ENCODE measurements around the gene OTOP2. TPM values are rescaled to one million over a fixed set of nuclear protein-coding genes. Genes with fewer than 3 reads are reported as not detected.

OTOP2 gene
- total and polyA plus RNA-seq, 4 donors, result not detected

GRCh38 chr17:74921026-74921681, 2.9 kb upstream of the OTOP2 start:
- peak in 2 of 3 donors; percentile 14 to 25 for DNase-seq
- no peaks in the 10 kb centered on the region for H3K36me3 ChIP-seq (ENCODE audit: control insufficient read depth in 4 of 4, insufficient read depth in 4 of 4, low read length in 4 of 4)
- 49 to 76% methylated on average over 19 of the region's 19 CpGs for WGBS, 2 donors
- no peak overlapping the region for H3K9ac ChIP-seq (ENCODE audit: insufficient read depth in 1 of 2, low read length in 2 of 2)
- ATAC-seq (ENCODE audit: insufficient read depth, low FRiP score), result no peak
- no peak overlapping the region for H3K27ac ChIP-seq (ENCODE audit: low read depth in 1 of 2, low read length in 1 of 2)
- H3K4me1 ChIP-seq (ENCODE audit: control insufficient read depth in 5 of 5, insufficient read depth in 5 of 5, low read length in 5 of 5), result peaks cover 0 to 16% (median 3%) of the 10 kb centered on the region in 5 donors
- H3K27me3 ChIP-seq (ENCODE audit: control insufficient read depth in 3 of 3, insufficient read depth in 3 of 3, low read length in 2 of 3), result peaks cover 0 to 44% (median 44%) of the 10 kb centered on the region in 3 donors
- H3K9me3 ChIP-seq (ENCODE audit: control insufficient read depth in 4 of 4, insufficient read depth in 3 of 4, low read length in 3 of 4), result no peaks in the 10 kb centered on the region
- TF ChIP-seq CTCF (IDR thresholded peaks at IDR 0.05; ENCODE audit: control extremely low read depth, extremely low read depth), result no peak
- no peak overlapping the region for H3K4me3 ChIP-seq

GRCh38 chr17:74921769-74922168, 2.3 kb upstream of the OTOP2 start:
- H3K4me1 ChIP-seq (ENCODE audit: control insufficient read depth in 5 of 5, insufficient read depth in 5 of 5, low read length in 5 of 5), result peaks cover 0 to 16% (median 3%) of the 10 kb centered on the region in 5 donors
- no peak overlapping the region for H3K4me3 ChIP-seq
- ATAC-seq (ENCODE audit: insufficient read depth, low FRiP score) (no peak), DNase-seq (no peak)
- H3K36me3 ChIP-seq (ENCODE audit: control insufficient read depth in 4 of 4, insufficient read depth in 4 of 4, low read length in 4 of 4), result no peaks in the 10 kb centered on the region
- H3K9me3 ChIP-seq (ENCODE audit: control insufficient read depth in 4 of 4, insufficient read depth in 3 of 4, low read length in 3 of 4), result no peaks in the 10 kb centered on the region
- no peak overlapping the region for H3K9ac ChIP-seq (ENCODE audit: insufficient read depth in 1 of 2, low read length in 2 of 2)
- TF ChIP-seq CTCF (IDR thresholded peaks at IDR 0.05; ENCODE audit: control extremely low read depth, extremely low read depth), result no peak
- 98 to 100% methylated on average over 2 of the region's 2 CpGs for WGBS, 2 donors
- H3K27ac ChIP-seq (ENCODE audit: low read depth in 1 of 2, low read length in 1 of 2), result no peak overlapping the region
- peaks cover 0 to 50% (median 47%) of the 10 kb centered on the region in 3 donors for H3K27me3 ChIP-seq (ENCODE audit: control insufficient read depth in 3 of 3, insufficient read depth in 3 of 3, low read length in 2 of 3)

GRCh38 chr17:74922172-74922571, 1.9 kb upstream of the OTOP2 start:
- Histone ChIP-seq H3K27me3 (ENCODE audit: control insufficient read depth in 3 of 3, insufficient read depth in 3 of 3, low read length in 2 of 3) (peaks cover 0 to 54% (median 51%) of the 10 kb centered on the region in 3 donors), H3K36me3 (ENCODE audit: control insufficient read depth in 4 of 4, insufficient read depth in 4 of 4, low read length in 4 of 4) (no peaks in the 10 kb centered on the region), H3K4me3 (no peak overlapping the region), H3K27ac (ENCODE audit: low read depth in 1 of 2, low read length in 1 of 2) (no peak overlapping the region), H3K9ac (ENCODE audit: insufficient read depth in 1 of 2, low read length in 2 of 2) (no peak overlapping the region), H3K4me1 (ENCODE audit: control insufficient read depth in 5 of 5, insufficient read depth in 5 of 5, low read length in 5 of 5) (peaks cover 0 to 16% (median 3%) of the 10 kb centered on the region in 5 donors), H3K9me3 (ENCODE audit: control insufficient read depth in 4 of 4, insufficient read depth in 3 of 4, low read length in 3 of 4) (no peaks in the 10 kb centered on the region)
- peak in 1 of 3 donors; percentile 15 for DNase-seq
- 52 to 71% methylated on average over 6 of the region's 6 CpGs for WGBS, 2 donors
- TF ChIP-seq CTCF (IDR thresholded peaks at IDR 0.05; ENCODE audit: control extremely low read depth, extremely low read depth), result no peak
- ATAC-seq (ENCODE audit: insufficient read depth, low FRiP score), result no peak

All from lung (tissue), 12 donors.